Caki2 (cell line): ENCODE measurements around the gene SPARC. TPM values are rescaled to one million over a fixed set of nuclear protein-coding genes. Genes with fewer than 3 reads are reported as not detected.
"Not testable (repeated sequence)": the region's sequence is repeated elsewhere in the genome, so short reads cannot be mapped to it uniquely, and the experiment has no call there.

Experiments used
- DNase-seq: peaks from one replicate; pipeline ENCODE4 v3.0.0-alpha.2; 2015; ENCODE audit warnings: low read depth
- in situ Hi-C: cut with HindIII; loops from 2 replicates; pipeline ENCODE4 v1.10.0; 2016; ENCODE audit warnings: low sequenced_read_pairs, low pct_unique_long_range_greater_than_20kb, mixed read lengths
- total RNA-seq: library from RNA; depleted of rRNA; stranded (reverse); fragments of >200 nt; shearing (Covaris generic); gene quantifications from 2 replicates; pipeline ENCODE4 v1.2.3, GENCODE V29; 2014; ENCODE audit warnings: low replicate concordance

Gene SPARC
- total RNA-seq, 1 experiment from 2014 or later = 111 TPM

DNA sequence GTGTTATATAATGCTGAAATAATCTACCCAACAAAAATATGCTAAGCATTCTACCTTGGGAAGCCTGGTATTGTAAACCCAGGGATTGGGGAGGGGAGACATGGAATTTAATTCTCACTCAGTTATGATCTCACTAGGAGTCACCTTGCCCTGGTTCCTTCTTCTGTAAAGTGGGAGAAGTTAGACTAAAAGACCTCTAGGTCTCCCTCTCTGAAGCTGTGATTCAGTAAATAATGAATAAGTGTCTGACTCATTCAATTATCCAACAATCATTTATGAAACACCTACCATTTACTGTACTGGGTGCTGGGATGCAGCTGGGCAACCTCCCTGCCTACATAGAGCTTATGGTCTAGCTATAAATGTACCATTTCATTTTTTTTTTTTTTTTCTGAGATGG is 20.2 kb upstream of the SPARC start:
- in situ Hi-C loops = no loop called here
- peak; percentile 44 for DNase-seq

DNA sequence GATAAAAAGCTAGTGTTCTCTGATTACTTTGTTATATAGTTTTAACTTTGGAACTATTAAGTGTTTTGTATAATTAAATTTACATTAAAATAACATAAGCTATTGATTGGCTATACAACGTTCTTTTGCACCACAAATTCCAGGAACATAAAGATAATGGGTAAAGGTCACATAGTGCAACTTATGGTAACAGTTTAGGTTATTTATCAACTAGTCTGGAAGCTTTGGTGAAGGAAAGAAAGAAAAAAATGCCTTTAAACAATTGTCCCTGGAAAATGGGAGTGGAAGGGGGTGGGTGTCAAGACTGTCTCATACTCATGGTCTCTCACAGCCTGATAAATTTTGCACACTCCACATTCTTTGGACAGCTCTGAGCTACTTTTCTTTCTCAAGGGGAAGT is 17.1 kb upstream of the SPARC start:
- in situ Hi-C loops = no loop called here
- no peak for DNase-seq

DNA sequence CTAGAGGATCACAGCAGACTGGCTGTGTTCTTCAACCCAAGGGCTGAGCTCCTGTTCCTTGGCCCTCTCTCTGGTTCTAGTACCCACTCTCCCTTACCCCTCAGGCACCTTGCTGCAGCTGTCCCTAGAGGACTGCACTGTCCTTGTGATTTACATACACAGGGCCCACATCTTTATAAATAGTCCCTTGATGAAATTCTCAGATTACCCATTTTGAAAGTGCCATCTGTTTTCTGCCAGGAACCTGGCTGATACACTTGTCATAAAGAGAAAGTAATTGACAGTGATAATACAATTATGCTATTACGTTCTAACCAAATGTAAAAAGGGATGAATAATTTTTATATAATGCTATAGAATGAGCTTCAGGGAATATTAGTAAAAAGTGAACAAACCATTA is 16.5 kb upstream of the SPARC start:
- DNase-seq = no peak
- in situ Hi-C loops = no loop called here

DNA sequence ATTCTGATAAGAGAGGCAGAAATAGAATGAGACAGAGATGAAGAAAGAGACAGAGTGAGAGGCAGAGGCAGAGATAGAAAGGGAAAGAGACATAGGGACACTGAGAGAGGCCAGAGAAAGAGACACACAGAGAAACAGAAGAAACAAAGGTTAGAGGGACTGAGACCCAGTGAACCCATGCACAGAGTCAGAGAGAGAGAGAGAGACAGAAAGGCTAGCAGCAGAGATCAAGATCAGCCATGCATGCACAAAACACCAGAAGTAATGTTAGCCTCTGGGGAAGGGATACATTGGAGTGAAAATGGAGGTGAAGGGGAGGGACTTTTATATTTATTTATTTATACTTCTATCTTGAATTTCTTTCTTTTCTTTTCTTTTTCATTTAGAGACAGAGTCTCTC is 14.1 kb upstream of the SPARC start:
- peak; percentile 59 for DNase-seq
- in situ Hi-C loops = no loop called here

DNA sequence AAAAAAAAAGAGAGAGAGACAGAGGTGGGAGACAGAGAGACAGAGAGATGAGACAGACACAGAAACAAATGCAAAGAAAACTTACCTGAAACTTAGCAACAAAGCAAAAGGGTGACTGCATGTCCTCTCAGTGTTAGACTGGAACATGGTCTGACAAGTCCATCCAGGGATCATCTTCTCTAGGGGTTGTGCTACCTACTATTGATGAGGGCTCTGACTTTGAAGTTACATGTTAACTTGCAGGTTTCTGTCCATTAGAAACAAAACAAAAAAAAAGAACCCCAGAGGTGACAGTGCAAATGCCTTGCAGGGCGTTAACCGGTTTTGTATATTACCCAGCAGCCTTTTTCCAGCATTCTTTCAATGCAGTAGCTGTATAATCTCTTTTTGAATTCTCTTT is 13.6 kb upstream of the SPARC start:
- in situ Hi-C loops = no loop called here
- peak; percentile 50 for DNase-seq

DNA sequence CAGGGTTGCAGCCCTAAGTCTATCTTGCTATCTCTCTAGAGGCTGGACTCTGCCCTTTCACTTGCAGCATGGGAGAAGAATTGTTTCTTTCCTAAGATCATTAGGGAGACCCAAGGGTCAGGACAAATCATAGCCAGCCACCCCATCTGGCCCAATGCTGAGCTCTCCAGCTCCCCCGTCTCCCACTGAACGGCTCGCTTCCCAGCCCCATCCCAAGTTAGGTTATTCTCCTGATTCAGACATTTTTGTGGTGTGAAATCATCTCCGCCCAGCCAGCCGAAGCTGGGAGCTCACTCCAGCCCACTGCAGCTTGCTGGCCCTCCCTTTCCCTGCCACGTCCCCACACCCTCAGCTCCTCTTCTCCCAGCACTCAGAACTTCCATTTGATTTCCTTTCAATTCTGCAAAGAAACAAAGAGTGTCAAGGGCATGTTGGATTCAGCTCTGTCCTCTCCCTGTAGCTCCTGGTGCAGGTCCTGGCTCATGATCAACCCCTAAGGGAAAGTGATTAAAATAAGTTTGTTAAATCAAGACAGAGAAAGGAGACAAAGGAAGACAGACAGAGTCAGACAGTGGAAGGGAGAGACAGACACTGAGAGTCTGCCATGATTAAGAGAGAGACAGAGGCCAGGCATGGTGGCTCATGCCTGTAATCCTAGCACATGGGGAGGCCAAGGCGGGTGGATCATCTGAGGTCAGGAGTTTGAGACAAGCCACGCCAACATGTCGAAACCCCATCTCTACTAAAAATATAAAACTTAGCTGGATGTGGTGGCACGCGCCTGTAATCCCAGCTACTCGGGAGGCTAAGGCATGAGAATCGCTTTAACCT is 12.6 kb upstream of the SPARC start:
- in situ Hi-C loops = no loop called here
- peak; percentile 93 for DNase-seq

DNA sequence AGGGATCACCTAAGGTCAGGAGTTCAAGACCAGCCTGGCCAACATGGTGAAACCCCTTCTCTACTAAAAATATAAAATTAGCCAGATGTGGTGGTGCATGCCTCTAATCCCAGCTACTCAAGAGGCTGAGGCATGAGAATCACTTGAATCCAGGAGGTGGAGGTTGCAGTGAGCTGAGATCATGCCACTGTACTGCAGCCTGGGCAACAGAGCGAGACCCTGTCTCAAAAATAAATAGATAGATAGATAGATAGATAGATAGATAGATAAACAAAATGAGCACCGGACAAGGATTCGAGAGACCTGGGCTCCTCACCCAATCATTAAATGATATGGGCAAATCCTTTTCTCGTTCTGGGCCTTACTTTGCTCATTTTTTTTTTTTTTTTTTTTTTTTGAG is 11.4 kb upstream of the SPARC start:
- in situ Hi-C loops, DNase-seq: not testable (repeated sequence)

DNA sequence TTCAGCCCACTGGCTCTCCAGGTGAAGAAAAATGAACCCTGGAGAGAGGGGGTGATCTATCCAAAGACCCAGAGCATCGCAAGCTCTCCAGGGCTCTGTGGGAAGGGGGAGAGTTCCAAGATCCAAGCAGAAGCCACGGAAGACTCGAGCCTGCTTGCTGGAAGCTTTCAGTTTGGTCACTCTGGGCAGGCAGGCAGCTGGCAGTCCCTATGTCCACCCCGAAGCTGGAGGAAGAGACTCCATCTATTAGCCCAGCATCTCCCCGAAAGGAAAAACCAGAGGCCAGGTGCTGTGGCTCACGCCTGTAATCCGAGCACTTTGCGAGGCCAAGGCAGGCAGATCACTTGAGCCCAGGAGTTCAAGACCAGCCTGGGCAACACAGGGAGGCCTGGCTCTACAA is 10.7 kb upstream of the SPARC start:
- no peak for DNase-seq
- in situ Hi-C loops = no loop called here

DNA sequence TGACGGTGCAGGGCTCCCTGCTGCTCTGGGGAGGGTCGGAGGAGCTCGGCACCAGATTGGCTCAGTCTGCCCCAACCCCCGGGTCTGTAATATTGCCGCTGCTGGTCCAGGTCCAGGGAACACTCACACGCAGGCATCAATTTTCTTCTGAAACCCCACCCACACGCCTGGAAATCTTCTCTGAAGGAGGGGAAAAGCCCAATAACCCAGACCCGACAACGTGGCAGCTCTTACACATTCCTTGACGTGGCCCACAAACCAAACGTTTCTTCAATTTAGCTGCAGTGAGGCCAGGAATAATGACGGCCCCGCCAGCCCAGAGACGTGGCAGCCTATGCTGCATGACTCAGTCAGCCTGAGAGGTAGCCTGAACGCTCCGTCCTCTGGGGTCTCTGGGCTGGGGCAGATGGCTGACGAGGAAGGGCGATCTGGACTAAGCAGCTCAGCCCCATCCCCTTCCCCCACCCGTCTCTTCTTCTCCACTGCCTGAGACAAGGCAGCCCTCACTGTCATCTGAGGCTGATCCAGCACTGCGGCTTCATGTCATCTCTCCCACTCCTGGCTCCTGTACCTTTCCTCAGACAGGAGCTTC is 9.9 kb upstream of the SPARC start:
- peak; percentile 45 for DNase-seq
- in situ Hi-C loops = no loop called here

DNA sequence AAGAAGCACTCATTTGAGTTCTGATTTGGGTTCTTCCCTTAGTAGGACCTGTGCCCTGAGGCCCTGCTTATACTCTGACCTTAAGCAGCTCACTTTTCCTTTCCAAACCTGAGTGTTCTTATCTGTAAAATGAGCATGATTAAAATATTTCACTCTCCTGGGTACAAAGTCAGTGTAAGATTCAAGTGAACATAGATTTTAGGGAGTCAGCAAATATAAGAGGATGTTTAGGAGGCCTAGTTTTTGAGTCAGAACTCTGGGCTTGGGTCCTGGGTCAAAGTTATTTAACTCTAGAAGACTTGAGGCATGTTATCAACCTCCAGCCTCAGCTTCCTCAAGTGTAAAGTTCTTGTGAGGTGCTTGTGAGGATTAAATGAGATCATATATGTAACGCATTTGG is 8.7 kb upstream of the SPARC start:
- in situ Hi-C loops = no loop called here
- no peak for DNase-seq

DNA sequence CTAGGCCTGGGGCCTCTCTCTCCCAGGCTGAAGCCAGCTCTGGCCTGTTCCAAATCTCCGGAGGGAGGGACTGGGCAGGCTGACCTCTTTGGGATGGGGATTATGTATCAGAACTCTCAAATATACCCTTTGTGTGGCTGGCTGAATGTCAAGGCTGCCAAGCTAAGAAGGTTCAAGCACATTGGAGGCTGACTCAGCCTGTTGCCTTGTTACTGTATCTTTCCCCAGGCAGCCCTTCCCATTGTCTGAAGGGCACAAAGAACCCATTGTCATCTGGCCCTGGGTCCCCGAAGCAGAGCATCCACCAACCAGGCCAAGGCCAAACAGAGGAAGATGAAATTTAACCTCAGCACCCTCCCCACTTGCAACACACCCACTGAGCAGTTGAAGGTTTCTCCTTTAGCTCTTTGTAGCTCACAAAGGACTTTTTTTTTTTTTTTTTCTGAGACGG is 7.3 kb upstream of the SPARC start:
- no peak for DNase-seq
- in situ Hi-C loops = no loop called here

DNA sequence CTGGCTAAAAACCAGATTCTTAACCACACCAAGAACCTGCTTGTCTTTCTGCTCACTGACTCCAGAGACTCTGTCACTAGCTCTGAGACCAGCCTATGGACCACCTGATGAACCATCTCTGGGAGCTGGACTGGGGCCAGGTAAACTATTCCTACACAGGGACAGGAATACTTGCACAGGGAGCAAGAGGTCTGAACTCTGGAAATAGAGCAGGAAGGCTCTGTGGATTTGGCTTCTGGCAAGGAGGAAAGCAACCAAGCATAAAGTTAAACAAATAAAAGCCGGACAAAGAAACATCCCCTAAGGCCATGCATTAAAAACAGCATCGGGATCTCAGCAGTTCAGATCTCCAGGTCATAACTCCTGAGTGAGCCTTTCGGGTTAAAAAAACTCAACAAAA is 5.6 kb upstream of the SPARC start:
- peak; percentile 90 for DNase-seq

DNA sequence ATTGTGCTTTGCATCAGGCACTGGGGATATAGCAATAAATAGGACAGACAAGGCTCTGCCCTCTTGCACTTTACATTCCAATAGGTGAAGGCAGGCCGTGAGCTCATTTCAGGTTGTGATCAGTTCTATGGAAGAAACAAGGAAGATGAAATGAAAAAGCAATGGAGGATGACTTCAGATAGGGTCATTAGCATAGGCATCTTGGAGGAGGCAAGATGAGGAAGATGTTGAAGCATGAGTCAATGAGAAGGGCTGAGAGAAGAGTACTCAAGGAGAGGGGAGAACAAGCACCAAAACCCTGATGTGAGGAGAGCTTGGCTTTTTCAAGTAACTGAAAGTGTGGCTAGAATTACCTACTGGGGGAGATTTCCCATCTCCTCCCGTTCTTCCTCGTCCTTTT is 5.0 kb upstream of the SPARC start:
- in situ Hi-C loops = no loop called here
- DNase-seq = peak; percentile 74

More for the DNA sequence above, 5.6 kb upstream of the SPARC start:
- in situ Hi-C loops = no loop called here

DNA sequence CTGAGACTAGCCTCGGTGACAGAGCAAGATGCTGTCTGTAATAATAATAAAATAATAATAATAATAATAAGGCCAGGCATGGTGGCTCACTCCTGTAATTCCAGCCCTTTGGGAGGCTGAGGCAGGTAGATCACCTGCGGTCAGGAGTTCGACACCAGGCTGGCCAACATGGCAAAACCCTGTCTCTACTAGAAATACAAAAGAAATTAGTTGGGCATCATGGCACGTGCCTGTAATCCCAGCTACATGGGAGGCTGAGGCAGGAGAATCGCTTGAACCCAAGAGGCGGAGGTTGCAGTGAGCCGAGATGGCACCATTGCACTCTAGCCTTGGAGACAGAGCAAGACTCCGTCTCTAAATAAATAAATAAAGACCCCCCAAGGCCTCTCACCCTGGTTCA is 2.9 kb upstream of the SPARC start:
- DNase-seq, in situ Hi-C loops: not testable (repeated sequence)

DNA sequence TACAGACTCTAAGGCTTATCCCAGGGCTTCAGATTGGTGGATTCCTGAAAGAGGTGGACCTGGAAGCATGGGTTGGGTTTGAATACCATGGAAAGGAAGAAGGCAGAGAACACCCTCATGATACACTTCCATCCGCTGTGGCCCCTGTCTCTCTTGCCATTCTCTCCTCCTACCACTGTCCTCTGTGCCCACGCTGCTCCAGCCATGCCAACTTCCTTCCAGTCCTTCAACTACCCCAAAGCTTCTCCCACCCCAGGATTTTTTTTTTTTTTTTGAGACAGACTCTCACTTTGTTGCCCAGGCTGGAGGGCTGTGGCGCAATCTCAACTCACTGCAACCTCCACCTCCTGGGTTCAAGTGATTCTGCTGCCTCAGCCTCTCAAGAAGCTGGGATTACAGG is 1.7 kb upstream of the SPARC start:
- in situ Hi-C loops = no loop called here

DNA sequence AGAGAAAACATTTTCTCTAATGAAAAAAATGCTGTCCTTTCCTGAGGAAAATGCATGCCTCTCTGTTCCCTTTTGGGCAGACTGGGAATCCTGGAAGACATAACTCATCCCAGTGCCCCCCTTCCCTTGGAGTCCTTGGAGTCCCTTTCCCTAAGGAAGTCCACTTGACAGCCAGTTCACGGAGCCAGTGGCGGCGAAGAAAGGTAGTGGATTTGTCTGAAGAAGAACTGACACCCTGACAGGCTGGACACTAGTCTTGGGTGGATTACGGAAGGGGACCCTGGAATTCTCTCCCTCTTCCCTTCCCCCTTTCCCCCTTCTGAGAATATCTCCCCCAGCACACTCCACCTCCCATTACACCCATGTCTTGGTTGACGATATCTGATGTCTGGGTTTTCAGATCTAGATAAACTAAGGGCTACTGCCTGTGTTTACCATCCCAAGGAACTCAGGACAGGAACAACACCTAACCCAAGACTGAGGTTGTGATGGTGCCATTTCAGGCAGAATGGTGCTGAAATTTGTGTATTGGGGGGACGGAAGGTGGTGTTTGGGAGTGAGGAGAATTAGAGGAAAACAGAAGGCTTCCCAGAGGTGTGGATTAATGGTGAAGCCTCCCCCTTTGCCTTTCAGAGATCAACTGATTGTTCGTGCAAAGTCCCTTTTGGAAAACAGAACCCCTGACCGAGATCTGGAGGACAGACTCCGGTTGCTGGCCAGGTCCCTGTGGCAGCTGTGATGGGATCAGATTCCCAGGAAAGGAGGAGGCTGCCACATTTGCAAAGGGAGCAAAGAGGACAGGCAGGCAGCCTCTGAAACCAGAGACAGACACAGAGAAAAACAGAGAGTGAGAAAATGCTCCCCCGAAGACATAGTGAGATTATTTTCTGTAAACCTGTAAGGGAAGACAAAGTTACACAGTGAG is 704 bp downstream of the SPARC start:
- in situ Hi-C loops = no loop called here
- no peak for DNase-seq

More for the DNA sequence above, 1.7 kb upstream of the SPARC start:
- no peak for DNase-seq

DNA sequence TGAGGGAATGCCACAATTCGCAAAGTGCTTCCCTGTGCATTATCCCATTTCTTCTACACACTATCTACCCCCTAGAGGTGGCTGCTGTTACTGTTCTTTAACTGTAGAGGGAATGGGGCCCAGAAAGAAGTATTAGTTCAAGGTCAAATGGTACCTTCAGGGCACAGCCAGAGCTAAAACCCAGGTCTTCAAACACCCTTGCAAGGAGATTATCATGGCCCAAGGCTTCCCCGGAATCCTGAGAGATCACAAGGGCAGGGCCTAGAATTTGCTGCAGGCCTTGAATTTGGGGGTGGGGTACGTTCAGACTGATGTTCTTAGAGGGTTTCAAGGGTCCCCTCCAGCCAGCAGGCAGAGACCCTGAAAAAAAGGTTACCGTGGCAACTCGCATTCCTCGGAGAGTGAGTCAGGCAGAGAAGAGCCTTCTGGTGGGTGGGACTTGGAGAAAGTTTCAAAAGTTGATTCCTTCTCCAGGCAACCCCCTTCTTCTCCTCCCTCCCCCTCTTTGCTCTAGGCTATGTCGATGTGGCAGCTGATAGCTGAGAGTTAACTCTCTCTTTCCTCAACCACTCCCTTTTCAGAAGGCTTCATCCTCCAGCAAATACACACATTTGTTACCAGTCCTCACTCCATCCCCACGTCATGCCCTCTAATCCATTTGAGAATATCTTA is 1.9 kb downstream of the SPARC start:
- DNase-seq = peak; percentile 88
- in situ Hi-C loops = no loop called here

DNA sequence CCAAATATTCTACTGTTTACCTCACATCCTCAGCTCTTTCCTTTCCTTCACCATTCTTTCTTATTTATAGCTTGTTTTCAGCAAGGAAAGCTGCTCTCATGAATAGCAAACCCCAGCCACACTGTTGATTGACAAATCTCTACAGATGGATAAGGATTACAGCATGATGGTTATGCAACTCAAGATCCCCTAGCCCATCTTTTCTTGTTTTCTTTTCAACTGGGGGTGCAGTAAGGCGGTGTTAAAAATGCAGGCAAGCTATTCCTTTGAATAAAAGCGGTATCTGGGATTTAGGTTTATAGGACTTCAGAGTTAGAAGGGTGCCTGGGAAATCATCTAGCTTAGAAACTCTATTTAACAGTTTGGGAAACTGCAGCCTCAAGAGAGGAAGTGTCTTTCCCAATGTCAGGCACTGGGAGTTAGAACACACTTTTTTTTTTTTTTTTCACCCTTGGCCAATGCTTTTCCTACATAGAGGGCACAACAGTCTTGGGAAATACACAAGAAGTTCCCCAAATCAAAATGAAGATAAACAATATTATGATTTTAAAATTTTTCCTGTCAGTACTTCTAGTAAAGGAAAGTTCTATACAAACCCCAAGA is 2.6 kb downstream of the SPARC start:
- in situ Hi-C loops = no loop called here
- DNase-seq = no peak
